Measurements from ENCODE around the gene MAPRE2. TPM values are rescaled to one million over a fixed set of nuclear protein-coding genes. Genes with fewer than 3 reads are reported as not detected.

MAPRE2 gene
- 1.7 and 2.7 TPM in 2 replicates for total RNA-seq

GRCh38 chr18:35040988-35041814 lies at the start of gene MAPRE2:
TSS of gene MAPRE2 (plus strand) at chr18:35041413. CDS start at chr18:35041540, 127 bp downstream.

Other genes with a start within 250 kb of the MAPRE2 start
- 13.7 and 21.2 TPM in 2 replicates for gene ZNF397, start 199.6 kb downstream of the MAPRE2 start, total RNA-seq
- 9.9 and 14.8 TPM in 2 replicates for gene ZSCAN30, start 248.8 kb downstream of the MAPRE2 start, total RNA-seq